GM20000 (cell line): ENCODE measurements around the gene LPP.

Experiments used
- DNase-seq: peaks from one replicate; pipeline ENCODE4 v3.0.0; 2012; ENCODE audit warnings: low spot score
- TF ChIP-seq, protein P1 (sequence below): IDR thresholded peaks from 2 replicates; pipeline ENCODE4 v1.5.1; 2012; ENCODE audit warnings: mild to moderate bottlenecking, control low read depth; ENCODE audit errors: extremely low read depth, missing control alignments

The LPP gene

GRCh38 chr3:188279502-188280335 is 125.8 kb downstream of the LPP start:
- DNase-seq, result no peak
- TF ChIP-seq, protein P1, sequence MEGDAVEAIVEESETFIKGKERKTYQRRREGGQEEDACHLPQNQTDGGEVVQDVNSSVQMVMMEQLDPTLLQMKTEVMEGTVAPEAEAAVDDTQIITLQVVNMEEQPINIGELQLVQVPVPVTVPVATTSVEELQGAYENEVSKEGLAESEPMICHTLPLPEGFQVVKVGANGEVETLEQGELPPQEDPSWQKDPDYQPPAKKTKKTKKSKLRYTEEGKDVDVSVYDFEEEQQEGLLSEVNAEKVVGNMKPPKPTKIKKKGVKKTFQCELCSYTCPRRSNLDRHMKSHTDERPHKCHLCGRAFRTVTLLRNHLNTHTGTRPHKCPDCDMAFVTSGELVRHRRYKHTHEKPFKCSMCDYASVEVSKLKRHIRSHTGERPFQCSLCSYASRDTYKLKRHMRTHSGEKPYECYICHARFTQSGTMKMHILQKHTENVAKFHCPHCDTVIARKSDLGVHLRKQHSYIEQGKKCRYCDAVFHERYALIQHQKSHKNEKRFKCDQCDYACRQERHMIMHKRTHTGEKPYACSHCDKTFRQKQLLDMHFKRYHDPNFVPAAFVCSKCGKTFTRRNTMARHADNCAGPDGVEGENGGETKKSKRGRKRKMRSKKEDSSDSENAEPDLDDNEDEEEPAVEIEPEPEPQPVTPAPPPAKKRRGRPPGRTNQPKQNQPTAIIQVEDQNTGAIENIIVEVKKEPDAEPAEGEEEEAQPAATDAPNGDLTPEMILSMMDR, result no peak

- TF ChIP-seq, protein P1, result no peak
Measured at GRCh38 chr3:188280627-188281026, 126.7 kb downstream of the LPP start.

DNA sequence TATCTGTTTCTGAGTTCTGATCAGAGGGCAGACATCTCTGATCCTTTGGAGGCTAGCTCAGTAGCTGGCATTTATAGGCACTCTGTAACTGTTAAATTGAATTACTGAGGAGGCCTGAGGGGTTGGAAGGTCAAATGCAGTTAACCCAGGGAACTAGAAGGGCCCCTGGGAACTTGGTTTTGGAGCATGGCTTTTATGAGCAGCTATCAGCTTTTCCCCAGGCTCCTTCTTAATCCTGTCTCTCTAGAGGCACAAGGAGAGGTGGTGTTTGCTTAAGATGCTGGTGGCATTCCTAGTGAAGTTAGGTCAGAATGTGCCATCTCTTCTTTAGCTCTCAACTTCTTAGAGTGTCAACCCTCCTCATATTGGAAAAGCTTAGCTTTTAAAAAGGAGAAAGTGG is 128.9 kb downstream of the LPP start:
- TF ChIP-seq, protein P1, result no peak
- no peak for DNase-seq

More at GRCh38 chr3:188280627-188281026, 126.7 kb downstream of the LPP start:
- DNase-seq, result no peak

DNA sequence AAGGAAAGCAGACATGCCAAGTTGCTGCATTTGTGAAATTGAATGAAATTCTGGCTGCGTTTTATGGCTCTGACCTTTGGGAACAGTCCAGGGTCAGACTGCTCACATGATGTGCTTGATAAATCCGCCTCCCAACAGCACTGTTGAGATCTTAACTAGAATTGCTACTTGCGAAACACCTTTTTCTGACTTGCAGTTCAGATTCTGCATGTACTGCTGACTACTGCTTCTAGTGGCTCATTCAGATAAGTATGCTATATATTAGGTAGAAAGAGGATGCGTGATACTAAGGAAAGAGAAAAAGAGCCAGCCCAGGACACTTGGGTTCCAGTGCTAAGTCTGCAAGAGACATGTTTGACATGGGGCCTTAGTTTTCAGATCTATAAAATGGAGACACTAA is 129.4 kb downstream of the LPP start:
- TF ChIP-seq, protein P1, result no peak
- no peak for DNase-seq

GRCh38 chr3:188284455-188285212 is 130.7 kb downstream of the LPP start:
- DNase-seq, result no peak
- TF ChIP-seq, protein P1, result no peak

DNA sequence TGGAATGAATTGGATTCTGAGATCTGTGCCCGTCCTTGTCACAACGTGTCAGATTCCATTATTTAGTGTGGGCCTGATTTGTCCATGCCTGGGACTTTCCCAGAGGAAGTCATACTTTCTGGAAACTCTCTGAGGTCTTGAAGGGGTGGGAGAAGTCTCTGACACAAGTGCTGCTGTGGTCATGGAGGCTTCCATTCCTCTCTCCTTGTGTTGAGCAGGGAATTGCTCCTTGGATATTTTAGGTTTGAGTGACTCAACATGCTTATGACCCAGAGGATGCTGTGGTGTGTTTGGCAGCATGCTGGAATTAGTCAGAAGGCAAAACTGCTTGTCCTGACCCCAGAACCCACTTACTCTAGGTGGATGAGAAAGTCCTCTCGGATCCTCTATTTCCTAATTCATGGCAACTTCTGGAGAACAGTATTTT is 132.1 kb downstream of the LPP start:
- TF ChIP-seq, protein P1, result no peak

DNA sequence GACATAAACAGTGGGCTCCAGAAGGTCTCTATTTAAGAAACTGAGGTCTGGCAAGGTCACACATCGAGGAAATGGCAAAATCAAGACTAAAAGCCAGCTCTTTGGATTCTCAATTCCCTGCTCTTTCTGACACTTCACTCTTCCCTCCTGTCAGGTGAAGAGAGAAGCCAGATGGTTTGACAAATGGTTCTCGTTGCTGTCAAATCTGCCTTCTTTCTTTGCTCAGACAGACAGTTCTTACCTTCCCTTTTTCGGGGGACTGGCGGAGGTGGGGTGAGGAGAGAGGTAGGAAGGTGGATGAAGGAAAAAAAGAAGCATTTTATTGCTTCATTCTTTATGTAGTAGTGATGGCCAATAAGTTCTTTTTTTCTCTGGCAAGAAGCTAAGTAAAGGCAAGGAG is 133.4 kb downstream of the LPP start:
- TF ChIP-seq, protein P1, result no peak
- no peak for DNase-seq

More for the DNA sequence above, 132.1 kb downstream of the LPP start:
- no peak for DNase-seq
